Activated CD8-positive, alpha-beta T cell treated with anti-CD3 and anti-CD28 coated beads, Interleukin-2, amount 10 ng/mL, durations not matched to agents 7 days and 5 days (primary cell): ENCODE results near the gene THSD7B. TPM values are rescaled to one million over a fixed set of nuclear protein-coding genes. Genes with fewer than 3 reads are reported as not detected.
"Not testable (repeated sequence)": the region's sequence is repeated elsewhere in the genome, so short reads cannot be mapped to it uniquely, and the experiment has no call there.

ENCODE experiments used
- ATAC-seq: fragments of 150-1000 bp; cut with Tn5 transposase; one replicate; pipeline ENCODE4 v1.10.0; 2021; ENCODE audit warnings: moderate library complexity
- CTCF ChIA-PET: fragments of 350-600 bp; sonication (Branson Sonifier 250); formaldehyde crosslinking; loops from one replicate; lab custom pipeline; 2021; ENCODE audit warnings: antibody characterized with exemption; lab: Charles Lee
- POLR2A ChIA-PET: fragments of 350-600 bp; sonication (Branson Sonifier 250); formaldehyde crosslinking; loops from one replicate; lab custom pipeline; 2021; ENCODE audit warnings: antibody characterized with exemption; lab: Charles Lee
- DNase-seq: peaks from one replicate; pipeline ENCODE4 v3.0.0-alpha.2; 2020
- H3K27ac Mint-ChIP-seq: one replicate; pipeline ENCODE4 v1.8.0; 2021; ENCODE audit warnings: mild to moderate bottlenecking, mixed read lengths
- H3K27me3 Mint-ChIP-seq: one replicate; pipeline ENCODE4 v1.8.0; 2021; ENCODE audit warnings: low read depth, mixed read lengths
- H3K36me3 Mint-ChIP-seq: one replicate; pipeline ENCODE4 v1.8.0; 2021; ENCODE audit warnings: low read depth, mixed read lengths
- H3K4me1 Mint-ChIP-seq: one replicate; pipeline ENCODE4 v1.8.0; 2021; ENCODE audit warnings: low read depth, mixed read lengths
- H3K4me3 Mint-ChIP-seq: one replicate; pipeline ENCODE4 v1.8.0; 2021; ENCODE audit warnings: mild to moderate bottlenecking, mixed read lengths
- H3K9me3 Mint-ChIP-seq: one replicate; pipeline ENCODE4 v1.8.0; 2022; ENCODE audit warnings: mixed read lengths; ENCODE audit not compliant: insufficient read depth
- total RNA-seq, 2 experiments: library from RNA; stranded (reverse); gene quantifications; one replicate each; pipeline ENCODE4 v1.2.3, GENCODE V29; 2021

The THSD7B gene
- total RNA-seq, 2 experiments from 2014 or later: not detected

- POLR2A ChIA-PET, CTCF ChIA-PET, H3K36me3 Mint-ChIP-seq, DNase-seq, H3K4me3 Mint-ChIP-seq, ATAC-seq, H3K27ac Mint-ChIP-seq, H3K27me3 Mint-ChIP-seq, H3K4me1 Mint-ChIP-seq, H3K9me3 Mint-ChIP-seq: not testable (repeated sequence)
Measured at GRCh38 chr2:137076111-137076765, 310.9 kb downstream of the THSD7B start.

DNA sequence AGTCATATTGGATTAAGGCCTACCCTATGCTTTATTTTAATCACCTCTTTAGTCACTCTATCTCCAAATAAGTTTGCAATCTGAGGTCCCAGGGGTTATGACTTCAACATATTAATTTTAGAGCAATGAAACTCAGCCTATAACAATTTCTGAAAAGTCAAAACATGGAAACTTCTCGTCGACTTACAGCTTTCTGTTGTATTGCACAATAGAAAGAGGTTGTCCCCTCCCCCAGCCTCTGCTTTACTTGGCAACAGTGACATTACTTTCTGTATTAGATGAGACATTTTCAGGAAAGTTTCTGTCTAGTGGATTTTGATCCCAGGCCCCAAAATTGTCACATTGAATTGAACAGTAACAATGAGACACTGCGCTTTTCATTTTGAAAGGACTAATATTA lies 326.4 kb downstream of the THSD7B start:
- ChIA-PET CTCF (no interaction called here), POLR2A (no interaction called here)
- Mint-ChIP-seq H3K36me3 (no peaks in the 10 kb centered on the region), H3K4me1 (no peaks in the 10 kb centered on the region), H3K27ac (no peak overlapping the region), H3K27me3 (no peaks in the 10 kb centered on the region), H3K9me3 (no peaks in the 10 kb centered on the region), H3K4me3 (no peak overlapping the region)
- no peak for ATAC-seq
- DNase-seq: no peak

- Mint-ChIP-seq H3K36me3 (no peaks in the 10 kb centered on the region), H3K27ac (no peak overlapping the region), H3K27me3 (no peaks in the 10 kb centered on the region), H3K4me1 (no peaks in the 10 kb centered on the region), H3K9me3 (no peaks in the 10 kb centered on the region), H3K4me3 (no peak overlapping the region)
- ChIA-PET CTCF (no interaction called here), POLR2A (no interaction called here)
- DNase-seq: no peak
- ATAC-seq: no peak
Measured at GRCh38 chr2:137093116-137093515, 327.8 kb downstream of the THSD7B start.

DNA sequence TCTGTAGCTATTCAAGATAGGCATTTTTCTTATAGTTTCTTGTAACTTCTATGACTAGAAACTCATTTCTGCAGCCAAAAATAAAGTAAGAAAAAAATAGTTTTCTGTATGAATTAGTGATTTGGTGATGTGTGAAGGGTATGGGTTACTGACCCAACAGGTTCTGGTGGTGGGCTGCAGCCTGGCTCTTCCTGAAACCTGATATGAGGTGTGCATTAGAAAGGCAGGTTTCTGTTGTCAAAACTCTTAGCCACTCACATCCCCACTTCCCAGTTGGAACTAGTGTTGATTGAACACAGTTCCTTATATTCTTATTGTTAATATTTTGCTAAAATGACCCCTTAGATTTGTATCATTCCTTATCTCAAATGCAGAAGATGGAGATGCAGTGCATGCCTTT lies 330.8 kb downstream of the THSD7B start:
- no peak for DNase-seq
- H3K36me3 Mint-ChIP-seq: no peaks in the 10 kb centered on the region
- CTCF ChIA-PET: no interaction called here

DNA sequence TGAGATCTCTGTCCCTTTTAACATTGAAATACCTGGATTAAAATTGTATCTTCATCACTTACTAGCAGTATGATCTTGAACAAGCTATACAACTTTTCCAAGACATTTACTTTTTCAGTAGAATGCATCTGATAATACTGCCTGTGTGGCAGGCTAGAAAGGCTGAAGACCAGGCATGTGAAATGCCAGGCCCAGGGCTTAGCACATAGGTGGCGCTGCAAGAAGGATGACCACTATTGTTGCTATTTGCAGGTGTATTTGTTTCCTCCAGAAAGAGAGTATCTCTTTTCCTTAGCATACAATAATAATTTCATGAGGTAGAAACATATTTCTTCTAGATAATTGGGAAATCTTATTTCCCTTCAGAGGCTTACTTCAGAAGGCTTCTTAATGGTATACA lies 331.3 kb downstream of the THSD7B start:
- no peak overlapping the region for H3K4me3 Mint-ChIP-seq
- no peak overlapping the region for H3K27ac Mint-ChIP-seq
- H3K36me3 Mint-ChIP-seq: no peaks in the 10 kb centered on the region
- DNase-seq (no peak), ATAC-seq (no peak)
- no peaks in the 10 kb centered on the region for H3K9me3 Mint-ChIP-seq
- H3K4me1 Mint-ChIP-seq: no peaks in the 10 kb centered on the region
- POLR2A ChIA-PET: no interaction called here
- CTCF ChIA-PET: no interaction called here
- no peaks in the 10 kb centered on the region for H3K27me3 Mint-ChIP-seq

More for the DNA sequence above, 330.8 kb downstream of the THSD7B start:
- H3K4me1 Mint-ChIP-seq: no peaks in the 10 kb centered on the region
- ATAC-seq: no peak
- POLR2A ChIA-PET: no interaction called here
- no peak overlapping the region for H3K27ac Mint-ChIP-seq
- H3K9me3 Mint-ChIP-seq: no peaks in the 10 kb centered on the region
- H3K4me3 Mint-ChIP-seq: no peak overlapping the region
- H3K27me3 Mint-ChIP-seq: no peaks in the 10 kb centered on the region

- CTCF ChIA-PET, H3K4me1 Mint-ChIP-seq, POLR2A ChIA-PET: not testable (repeated sequence)
Measured at GRCh38 chr2:137101814-137102213, 336.5 kb downstream of the THSD7B start.

GRCh38 chr2:137107904-137108303 lies 342.6 kb downstream of the THSD7B start:
- Mint-ChIP-seq H3K27ac (no peak overlapping the region), H3K9me3 (no peaks in the 10 kb centered on the region), H3K27me3 (no peaks in the 10 kb centered on the region), H3K4me1 (no peaks in the 10 kb centered on the region), H3K4me3 (no peak overlapping the region), H3K36me3 (no peaks in the 10 kb centered on the region)
- DNase-seq (no peak), ATAC-seq (no peak)
- ChIA-PET CTCF (no interaction called here), POLR2A (no interaction called here)

More at GRCh38 chr2:137101814-137102213, 336.5 kb downstream of the THSD7B start:
- H3K9me3 Mint-ChIP-seq, DNase-seq, H3K4me3 Mint-ChIP-seq, H3K27me3 Mint-ChIP-seq, ATAC-seq, H3K36me3 Mint-ChIP-seq, H3K27ac Mint-ChIP-seq: not testable (repeated sequence)

DNA sequence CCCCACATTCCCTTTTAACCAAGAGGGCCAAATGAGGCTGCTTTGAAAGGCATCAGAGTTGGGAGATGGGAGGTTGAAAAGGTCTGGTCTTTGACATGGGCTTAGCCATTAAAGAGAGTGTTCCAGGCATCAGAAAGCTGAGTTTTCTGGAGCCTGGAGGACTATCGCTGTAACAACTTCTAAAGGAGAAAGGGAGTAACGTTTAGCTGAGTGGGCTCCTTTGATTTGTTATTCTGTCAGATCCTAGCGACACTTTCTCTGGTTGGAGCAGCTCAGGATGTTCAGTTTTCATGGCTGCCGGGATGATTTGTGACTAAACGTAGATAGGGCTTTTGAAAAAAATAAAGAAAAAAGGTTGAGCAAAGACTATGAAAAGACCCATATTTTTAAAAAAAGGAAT lies 346.6 kb downstream of the THSD7B start:
- Mint-ChIP-seq H3K36me3 (no peaks in the 10 kb centered on the region), H3K27me3 (no peaks in the 10 kb centered on the region), H3K27ac (no peak overlapping the region), H3K4me1 (no peaks in the 10 kb centered on the region), H3K4me3 (no peak overlapping the region), H3K9me3 (no peaks in the 10 kb centered on the region)
- CTCF ChIA-PET: no interaction called here
- POLR2A ChIA-PET: no interaction called here
- no peak for ATAC-seq
- DNase-seq: no peak

GRCh38 chr2:137115081-137115794 lies 349.9 kb downstream of the THSD7B start:
- CTCF ChIA-PET: no interaction called here

DNA sequence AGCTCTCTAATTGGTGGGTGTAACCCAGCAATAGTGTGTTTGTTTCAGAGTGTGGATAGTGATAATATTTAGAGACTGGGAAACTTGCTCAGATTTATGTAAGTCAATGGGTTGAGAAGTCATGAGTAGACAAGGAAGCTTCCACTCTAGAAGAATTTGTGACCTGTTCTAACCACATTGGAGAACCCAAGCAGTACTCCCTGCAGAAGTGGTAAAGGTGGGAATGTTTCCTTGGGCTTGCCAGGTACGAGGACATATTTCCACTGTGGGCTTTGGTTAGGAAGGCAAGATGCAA lies 350.4 kb downstream of the THSD7B start:
- Mint-ChIP-seq H3K4me3 (no peak overlapping the region), H3K4me1 (no peaks in the 10 kb centered on the region), H3K27me3 (no peaks in the 10 kb centered on the region), H3K27ac (no peak overlapping the region), H3K9me3 (no peaks in the 10 kb centered on the region), H3K36me3 (no peaks in the 10 kb centered on the region)
- ChIA-PET CTCF (no interaction called here), POLR2A (no interaction called here)
- no peak for ATAC-seq
- no peak for DNase-seq

More at GRCh38 chr2:137115081-137115794, 349.9 kb downstream of the THSD7B start:
- Mint-ChIP-seq H3K36me3 (no peaks in the 10 kb centered on the region), H3K9me3 (no peaks in the 10 kb centered on the region), H3K27ac (no peak overlapping the region), H3K27me3 (no peaks in the 10 kb centered on the region), H3K4me3 (no peak overlapping the region), H3K4me1 (no peaks in the 10 kb centered on the region)
- POLR2A ChIA-PET: no interaction called here
- DNase-seq (no peak), ATAC-seq (no peak)

GRCh38 chr2:137117385-137117784 lies 352.0 kb downstream of the THSD7B start:
- Mint-ChIP-seq H3K27ac (no peak overlapping the region), H3K4me1 (no peaks in the 10 kb centered on the region), H3K36me3 (no peaks in the 10 kb centered on the region), H3K4me3 (no peak overlapping the region), H3K9me3 (no peaks in the 10 kb centered on the region), H3K27me3 (no peaks in the 10 kb centered on the region)
- no peak for DNase-seq
- CTCF ChIA-PET: no interaction called here
- no peak for ATAC-seq
- POLR2A ChIA-PET: no interaction called here

DNA sequence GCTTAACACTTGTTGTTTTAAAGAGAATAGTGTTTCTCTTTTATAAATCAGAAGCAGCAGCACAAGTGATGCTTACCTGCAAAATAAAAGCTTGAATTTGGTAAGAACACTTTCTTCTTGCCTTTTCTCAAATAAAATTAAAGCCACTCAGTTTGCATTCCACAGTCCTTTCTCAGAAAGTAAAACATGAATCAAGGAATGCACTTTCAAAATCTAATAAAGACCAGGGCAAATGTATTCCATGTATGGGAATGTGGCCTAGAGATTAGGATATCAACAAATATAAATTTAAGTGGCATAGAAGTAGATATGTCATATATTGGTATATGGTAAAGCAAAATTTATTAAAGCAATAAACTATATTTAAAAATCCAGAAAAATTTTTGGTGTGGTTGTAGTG lies 352.8 kb downstream of the THSD7B start:
- Mint-ChIP-seq H3K4me1 (no peaks in the 10 kb centered on the region), H3K27ac (no peak overlapping the region), H3K4me3 (no peak overlapping the region), H3K9me3 (no peaks in the 10 kb centered on the region), H3K36me3 (no peaks in the 10 kb centered on the region), H3K27me3 (no peaks in the 10 kb centered on the region)
- CTCF ChIA-PET: no interaction called here
- DNase-seq (no peak), ATAC-seq (no peak)
- POLR2A ChIA-PET: no interaction called here
